ENCODE measurements around the gene IDH3A. TPM values are rescaled to one million over a fixed set of nuclear protein-coding genes. Genes with fewer than 3 reads are reported as not detected.

Gene IDH3A
- total RNA-seq, 1 donor from 2014 or later, result 17.7 TPM

- Histone ChIP-seq H3K9me3 (no peaks in the 10 kb centered on the region), H3K27ac (no peak overlapping the region), H3K27me3 (no peaks in the 10 kb centered on the region), H3K36me3 (peaks cover 59 to 68% of the 10 kb centered on the region in 2 donors), H3K4me3 (no peak overlapping the region), H3K4me1 (no peaks in the 10 kb centered on the region)
- intact Hi-C loops (cut with DNase I), result no loop called here
- DNase-seq (ENCODE audit: low spot score in 2 of 2), result no peak
- TF ChIP-seq CTCF (IDR thresholded peaks at IDR 0.05), result no peak
Measured at GRCh38 chr15:78170848-78171773, 21.9 kb downstream of the IDH3A start.

- H3K4me1 ChIP-seq, result no peaks in the 10 kb centered on the region
- peaks cover 50 to 60% of the 10 kb centered on the region in 2 donors for H3K36me3 ChIP-seq
- TF ChIP-seq CTCF (IDR thresholded peaks at IDR 0.05), result no peak
- no peaks in the 10 kb centered on the region for H3K27me3 ChIP-seq
- intact Hi-C loops (cut with DNase I), result no loop called here
- H3K27ac ChIP-seq, result no peak overlapping the region
- H3K4me3 ChIP-seq, result no peak overlapping the region
- DNase-seq (ENCODE audit: low spot score in 2 of 2), result no peak
- H3K9me3 ChIP-seq, result no peaks in the 10 kb centered on the region
Measured at GRCh38 chr15:78171864-78172472, 22.8 kb downstream of the IDH3A start.

GRCh38 chr15:78174401-78174800 is 25.2 kb downstream of the IDH3A start:
- no peaks in the 10 kb centered on the region for H3K9me3 ChIP-seq
- no peak overlapping the region for H3K27ac ChIP-seq
- H3K36me3 ChIP-seq, result peaks cover 28 to 35% of the 10 kb centered on the region in 2 donors
- intact Hi-C loops (cut with DNase I), result no loop called here
- no peak for TF ChIP-seq CTCF (IDR thresholded peaks at IDR 0.05)
- no peaks in the 10 kb centered on the region for H3K27me3 ChIP-seq
- H3K4me3 ChIP-seq, result no peak overlapping the region
- no peaks in the 10 kb centered on the region for H3K4me1 ChIP-seq
- DNase-seq (ENCODE audit: low spot score in 2 of 2), result no peak

- H3K36me3 ChIP-seq, result peaks cover 22 to 26% of the 10 kb centered on the region in 2 donors
- TF ChIP-seq CTCF (IDR thresholded peaks at IDR 0.05), result no peak
- intact Hi-C loops (cut with DNase I), result no loop called here
- H3K9me3 ChIP-seq, result no peaks in the 10 kb centered on the region
- no peaks in the 10 kb centered on the region for H3K4me1 ChIP-seq
- H3K27ac ChIP-seq, result no peak overlapping the region
- H3K27me3 ChIP-seq, result no peaks in the 10 kb centered on the region
- no peak overlapping the region for H3K4me3 ChIP-seq
- no peak for DNase-seq (ENCODE audit: low spot score in 2 of 2)
Measured at GRCh38 chr15:78175330-78175729, 26.2 kb downstream of the IDH3A start.

- intact Hi-C loops (cut with DNase I), result no loop called here
- no peak for DNase-seq (ENCODE audit: low spot score in 2 of 2)
- Histone ChIP-seq H3K9me3 (no peaks in the 10 kb centered on the region), H3K36me3 (peaks cover 3 to 5% of the 10 kb centered on the region in 2 donors), H3K27ac (no peak overlapping the region), H3K27me3 (no peaks in the 10 kb centered on the region), H3K4me1 (no peaks in the 10 kb centered on the region), H3K4me3 (no peak overlapping the region)
- TF ChIP-seq CTCF (IDR thresholded peaks at IDR 0.05), result peak in 2 of 3 experiments; percentile 10 to 39
Measured at GRCh38 chr15:78177447-78177873, 28.3 kb downstream of the IDH3A start.
